Esophagus muscularis mucosa (tissue), 4 donors: ENCODE measurements around the gene YWHAG. TPM values are rescaled to one million over a fixed set of nuclear protein-coding genes. Genes with fewer than 3 reads are reported as not detected.
"Not testable (repeated sequence)": the region's sequence is repeated elsewhere in the genome, so short reads cannot be mapped to it uniquely, and the experiment has no call there.

ENCODE experiments used
- DNase-seq: peaks from one replicate; pipeline ENCODE4 v3.0.0-alpha.2; 2017; ENCODE audit errors: extremely low spot score
- H3K27ac ChIP-seq, 4 donors: fragments of 200-600 bp; sonication (generic); replicated peaks in 1 of 4; 1 replicate in 3 of 4; 2 replicates in 1 of 4; pipeline ENCODE4 v1.5.1; 2016 to 2019; ENCODE audit warnings: mild to moderate bottlenecking in 1 of 4
- H3K27me3 ChIP-seq, 4 donors: fragments of 200-600 bp; sonication (generic); one replicate each; pipeline versions ENCODE4 v1.5.1 to v1.6.0; 2016 to 2019
- H3K36me3 ChIP-seq, 4 donors: fragments of 200-600 bp; sonication (generic); one replicate each; pipeline ENCODE4 v1.5.1; 2016 to 2019
- H3K4me1 ChIP-seq, 4 donors: fragments of 200-600 bp; sonication (generic); one replicate each; pipeline ENCODE4 v1.5.1; 2016 to 2019
- H3K4me3 ChIP-seq, 4 donors: fragments of 200-600 bp; sonication (generic); 1 replicate in 2 of 4; 2 replicates in 2 of 4; pipeline ENCODE4 v1.5.1; 2016 to 2019; ENCODE audit warnings: mild to moderate bottlenecking in 4 of 4, moderate library complexity in 1 of 4
- H3K9me3 ChIP-seq, 4 donors: fragments of 200-600 bp; sonication (generic); 1 replicate in 3 of 4; 2 replicates in 1 of 4; pipeline ENCODE4 v1.5.1; 2016 to 2019
- EP300 ChIP-seq: sonication (generic); formaldehyde crosslinking; IDR thresholded peaks from one replicate; pipeline ENCODE4 v1.6.1; 2017; ENCODE audit warnings: antibody characterized with exemption
- POLR2A ChIP-seq: fragments of 450-650 bp; IDR thresholded peaks from one replicate; pipeline ENCODE4 v1.6.1; 2017; ENCODE audit warnings: antibody characterized with exemption, moderate library complexity, mild to moderate bottlenecking, low read depth
- POLR2AphosphoS5 ChIP-seq, 2 donors: sonication (generic); formaldehyde crosslinking; IDR thresholded peaks; one replicate each; pipeline ENCODE4 v1.6.1; 2017; ENCODE audit warnings: antibody characterized with exemption in 2 of 2
- WGBS: methylation state at CpG from one replicate; pipeline ENCODE4 v1.1.5; 2018; 5-methylcytosine and 5-hydroxymethylcytosine counted together
- intact Hi-C: fragments of 100-400 bp; cut with DNase I; formaldehyde crosslinking; loops from one replicate; pipeline ENCODE4 v1.15.1; 2023
- total RNA-seq, 4 donors: library from RNA; depleted of rRNA; stranded (reverse); fragments of >200 nt; gene quantifications; one replicate each; pipeline versions ENCODE4 v1.1.0 to v1.2.1, GENCODE V29; 2016
- TF ChIP-seq, protein P1 (sequence below), 3 experiments: fragments of 200-600 bp in 2 of 3; fragments of 450-650 bp in 1 of 3; sonication (generic) in 2 of 3; IDR thresholded peaks; one replicate each; pipeline ENCODE4 v1.5.1; 2017 to 2019; ENCODE audit warnings: antibody characterized with exemption in 3 of 3, mild to moderate bottlenecking in 2 of 3, moderate library complexity in 1 of 3

Gene YWHAG
- total RNA-seq, 4 donors from 2014 or later, result 55.7 to 91.6 (median 73.7) TPM

DNA sequence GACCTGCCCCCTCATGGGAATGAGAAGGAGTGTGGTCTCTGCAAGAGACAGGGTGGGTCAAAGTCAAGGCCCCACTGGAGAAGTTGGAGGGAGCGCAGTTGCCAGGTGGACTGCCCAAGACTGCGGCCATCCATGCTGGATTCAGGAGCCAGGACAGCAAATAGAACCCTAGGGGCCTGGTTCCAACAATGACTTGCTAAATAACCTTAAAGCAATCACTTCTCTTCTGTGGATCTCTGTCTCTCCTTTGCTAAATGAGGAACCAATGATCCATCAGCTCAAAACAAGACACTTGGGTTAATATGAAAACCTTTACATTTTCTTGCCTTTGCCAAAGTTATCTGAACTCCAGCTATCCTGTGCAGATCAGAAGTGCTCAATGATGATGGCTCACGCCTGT, 12.6 kb upstream of the YWHAG start:
- Histone ChIP-seq H3K4me3 (no peak overlapping the region), H3K9me3 (no peaks in the 10 kb centered on the region), H3K36me3 (no peaks in the 10 kb centered on the region), H3K27me3 (no peaks in the 10 kb centered on the region), H3K27ac (no peak overlapping the region), H3K4me1 (peaks cover 1 to 12% (median 10%) of the 10 kb centered on the region in 4 donors)
- TF ChIP-seq EP300 (no peak), POLR2AphosphoS5 (IDR thresholded peaks at IDR 0.05) (no peak), POLR2A (no peak)
- TF ChIP-seq, protein P1, sequence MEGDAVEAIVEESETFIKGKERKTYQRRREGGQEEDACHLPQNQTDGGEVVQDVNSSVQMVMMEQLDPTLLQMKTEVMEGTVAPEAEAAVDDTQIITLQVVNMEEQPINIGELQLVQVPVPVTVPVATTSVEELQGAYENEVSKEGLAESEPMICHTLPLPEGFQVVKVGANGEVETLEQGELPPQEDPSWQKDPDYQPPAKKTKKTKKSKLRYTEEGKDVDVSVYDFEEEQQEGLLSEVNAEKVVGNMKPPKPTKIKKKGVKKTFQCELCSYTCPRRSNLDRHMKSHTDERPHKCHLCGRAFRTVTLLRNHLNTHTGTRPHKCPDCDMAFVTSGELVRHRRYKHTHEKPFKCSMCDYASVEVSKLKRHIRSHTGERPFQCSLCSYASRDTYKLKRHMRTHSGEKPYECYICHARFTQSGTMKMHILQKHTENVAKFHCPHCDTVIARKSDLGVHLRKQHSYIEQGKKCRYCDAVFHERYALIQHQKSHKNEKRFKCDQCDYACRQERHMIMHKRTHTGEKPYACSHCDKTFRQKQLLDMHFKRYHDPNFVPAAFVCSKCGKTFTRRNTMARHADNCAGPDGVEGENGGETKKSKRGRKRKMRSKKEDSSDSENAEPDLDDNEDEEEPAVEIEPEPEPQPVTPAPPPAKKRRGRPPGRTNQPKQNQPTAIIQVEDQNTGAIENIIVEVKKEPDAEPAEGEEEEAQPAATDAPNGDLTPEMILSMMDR (IDR thresholded peaks at IDR 0.05), result no peak
- intact Hi-C loops, result no loop called here
- DNase-seq, result no peak
- 98% methylated on average over 3 of the region's 3 CpGs for WGBS

DNA sequence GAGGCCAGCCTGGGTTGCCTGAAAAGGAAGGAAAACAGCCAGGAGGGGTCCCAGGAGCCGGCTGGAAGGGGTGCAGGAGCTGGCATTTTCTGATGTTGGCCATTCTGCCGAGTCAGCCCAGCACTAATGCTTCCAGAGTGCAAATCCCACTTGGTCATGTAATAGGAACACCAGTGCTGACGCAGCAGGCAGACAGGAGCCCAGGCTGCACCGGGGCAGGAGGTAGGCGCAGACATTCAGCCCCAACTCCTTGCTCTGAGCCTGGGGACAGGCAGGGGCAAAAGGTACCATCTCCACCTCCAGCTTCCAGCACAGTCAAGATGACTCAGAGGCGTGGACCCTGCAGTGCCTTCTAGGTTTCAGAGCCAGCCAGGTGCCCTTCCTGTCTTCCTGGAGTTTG, 10.2 kb upstream of the YWHAG start:
- intact Hi-C loops, result no loop called here
- DNase-seq, result no peak
- no peak overlapping the region for H3K4me3 ChIP-seq
- H3K27me3 ChIP-seq, result no peaks in the 10 kb centered on the region
- H3K27ac ChIP-seq, result no peak overlapping the region
- H3K9me3 ChIP-seq, result no peaks in the 10 kb centered on the region
- H3K36me3 ChIP-seq, result no peaks in the 10 kb centered on the region
- WGBS, result 75% methylated on average over 6 of the region's 6 CpGs
- TF ChIP-seq, protein P1 (IDR thresholded peaks at IDR 0.05), result no peak
- TF ChIP-seq POLR2AphosphoS5 (IDR thresholded peaks at IDR 0.05) (no peak), POLR2A (no peak), EP300 (no peak)
- H3K4me1 ChIP-seq, result peaks cover 24 to 35% (median 33%) of the 10 kb centered on the region in 4 donors

DNA sequence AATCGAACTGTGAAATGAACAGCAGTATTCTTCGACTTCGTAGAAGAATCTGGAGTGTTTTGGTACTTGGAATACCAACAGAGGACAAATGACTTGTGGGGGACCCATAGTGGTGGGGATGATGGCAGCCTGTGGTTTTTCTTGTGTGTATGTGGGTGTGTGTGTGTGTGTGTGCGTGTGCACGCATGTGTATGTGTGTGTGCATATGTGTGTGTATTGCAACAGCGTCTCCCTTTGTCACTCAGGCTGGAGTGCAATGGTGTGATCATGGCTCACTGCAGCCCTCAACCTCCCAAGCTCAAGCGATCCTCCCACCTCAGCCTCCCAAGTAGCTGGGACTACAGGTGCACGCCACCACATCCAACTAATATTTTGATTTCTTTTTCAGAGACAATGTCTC, 9.4 kb upstream of the YWHAG start:
- Histone ChIP-seq H3K4me3 (no peak overlapping the region), H3K27ac (no peak overlapping the region), H3K4me1 (peaks cover 24 to 34% (median 34%) of the 10 kb centered on the region in 4 donors), H3K36me3 (no peaks in the 10 kb centered on the region), H3K9me3 (no peaks in the 10 kb centered on the region), H3K27me3 (no peaks in the 10 kb centered on the region)
- WGBS, result 93% methylated on average over 8 of the region's 8 CpGs
- TF ChIP-seq, protein P1 (IDR thresholded peaks at IDR 0.05), result no peak
- TF ChIP-seq POLR2AphosphoS5 (IDR thresholded peaks at IDR 0.05) (no peak), EP300 (no peak), POLR2A (no peak)
- DNase-seq, result no peak
- intact Hi-C loops, result no loop called here

DNA sequence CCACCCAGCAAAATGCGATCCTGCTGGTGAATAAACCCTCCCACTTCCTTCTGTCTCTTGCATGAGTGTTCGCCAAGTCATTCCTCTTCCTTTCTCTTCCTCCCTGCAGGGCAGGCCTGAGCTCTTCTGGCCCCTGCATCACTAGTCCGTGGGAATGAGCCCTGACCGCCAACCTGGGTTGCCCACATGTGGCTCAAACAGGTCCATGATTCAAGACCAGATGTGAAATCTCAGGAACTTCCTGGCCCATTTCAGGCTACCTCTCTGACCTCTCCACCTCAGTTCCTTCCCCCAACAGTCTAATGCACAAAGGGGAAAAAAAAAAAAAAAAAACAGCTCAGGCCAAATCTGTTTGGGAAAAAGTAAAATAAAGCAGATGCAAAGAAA, 5.4 kb upstream of the YWHAG start:
- H3K27ac ChIP-seq, result peak overlapping the region; percentile 66 to 79 (median 78)
- intact Hi-C loops, result no loop called here
- H3K9me3 ChIP-seq, result no peaks in the 10 kb centered on the region
- WGBS, result 37% methylated on average over 4 of the region's 4 CpGs
- no peak overlapping the region for H3K4me3 ChIP-seq
- no peak for DNase-seq
- TF ChIP-seq POLR2A, result no peak
- no peak for TF ChIP-seq EP300
- TF ChIP-seq, protein P1 (IDR thresholded peaks at IDR 0.05), result no peak
- no peak for TF ChIP-seq POLR2AphosphoS5 (IDR thresholded peaks at IDR 0.05)
- no peaks in the 10 kb centered on the region for H3K36me3 ChIP-seq
- H3K4me1 ChIP-seq, result peaks cover 31 to 39% (median 39%) of the 10 kb centered on the region in 4 donors
- no peaks in the 10 kb centered on the region for H3K27me3 ChIP-seq

DNA sequence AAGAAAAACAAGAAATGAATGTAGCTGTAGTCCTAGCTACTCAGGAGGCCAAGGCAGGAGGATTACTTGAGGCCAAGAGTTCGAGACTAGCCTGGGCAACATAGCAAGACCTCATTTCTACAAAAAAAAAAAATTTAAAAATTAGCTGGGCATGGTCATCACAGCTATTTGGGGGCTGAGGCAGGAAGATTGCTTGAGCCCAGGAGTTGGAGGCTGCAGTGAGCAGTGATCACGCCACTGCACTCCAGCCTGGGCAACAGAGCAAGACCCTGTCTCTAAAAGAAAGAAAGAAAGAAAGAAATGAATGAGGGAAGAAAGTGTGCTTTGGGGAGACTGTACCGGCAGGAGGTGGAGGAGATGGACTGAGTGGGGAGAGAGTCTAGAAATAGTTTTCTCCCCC, 5.0 kb upstream of the YWHAG start:
- WGBS, result 77% methylated on average over 3 of the region's 3 CpGs
- DNase-seq, H3K27me3 ChIP-seq, H3K36me3 ChIP-seq, H3K4me3 ChIP-seq, intact Hi-C loops, H3K9me3 ChIP-seq: not testable (repeated sequence)
- H3K27ac ChIP-seq, result peak overlapping the region; percentile 66 to 79 (median 78)
- H3K4me1 ChIP-seq, result peaks cover 31 to 39% (median 39%) of the 10 kb centered on the region in 4 donors
